Mesenchymal stem cell (in vitro differentiated cells and primary cell): ENCODE data around the gene PTPRQ.
A peak's percentile ranks its signal among the peaks of the same experiment; 100 is the strongest.

Experiments used
- DNase-seq: peaks from one replicate; pipeline ENCODE4 v3.0.0-alpha.2; 2013
- H2AFZ ChIP-seq: one replicate; pipeline ENCODE4 v1.6.1; 2013; ENCODE audit warnings: low read depth, mild to moderate bottlenecking, control low read depth, inconsistent platforms, low read length, moderate library complexity
- H2AK5ac ChIP-seq: 2 replicates; pipeline ENCODE4 v1.6.1; 2013; ENCODE audit warnings: low read length, moderate library complexity, mild to moderate bottlenecking, inconsistent platforms; ENCODE audit not compliant: severe bottlenecking
- H2BK120ac ChIP-seq: one replicate; pipeline ENCODE4 v1.6.1; 2013; ENCODE audit warnings: low read depth, mild to moderate bottlenecking, inconsistent platforms, low read length, moderate library complexity
- H2BK12ac ChIP-seq, 2 experiments: one replicate each; pipeline ENCODE4 v1.6.1; 2013; ENCODE audit warnings: inconsistent platforms in 2 of 2, low read length in 2 of 2, mild to moderate bottlenecking in 2 of 2, moderate library complexity in 2 of 2, control low read depth in 1 of 2
- H2BK15ac ChIP-seq: one replicate; pipeline ENCODE4 v1.6.1; 2013; ENCODE audit warnings: mild to moderate bottlenecking, low read depth, inconsistent platforms; ENCODE audit not compliant: poor library complexity, severe bottlenecking
- H2BK5ac ChIP-seq: 2 replicates; pipeline ENCODE4 v1.6.1; 2013; ENCODE audit warnings: low read depth, mild to moderate bottlenecking, low read length, control low read depth, inconsistent platforms; ENCODE audit not compliant: poor library complexity, severe bottlenecking
- H3K14ac ChIP-seq, 2 experiments: one replicate each; pipeline ENCODE4 v1.6.1; 2013; ENCODE audit warnings: inconsistent platforms in 2 of 2, low read length in 2 of 2, control low read depth in 1 of 2, mild to moderate bottlenecking in 1 of 2, moderate library complexity in 1 of 2
- H3K18ac ChIP-seq, 2 experiments: one replicate each; pipeline ENCODE4 v1.6.1; 2013; ENCODE audit warnings: inconsistent platforms in 2 of 2, low read length in 2 of 2, control low read depth in 1 of 2, low read depth in 1 of 2, mild to moderate bottlenecking in 1 of 2
- H3K23ac ChIP-seq, 2 experiments: one replicate each; pipeline ENCODE4 v1.6.1; 2013; ENCODE audit warnings: inconsistent platforms in 2 of 2, low read length in 2 of 2, mild to moderate bottlenecking in 2 of 2, moderate library complexity in 2 of 2, control low read depth in 1 of 2
- H3K27ac ChIP-seq: 2 replicates; pipeline ENCODE4 v1.5.1; 2013; ENCODE audit warnings: mild to moderate bottlenecking, moderate library complexity, low read length, control low read depth, inconsistent platforms; ENCODE audit not compliant: poor library complexity, severe bottlenecking
- H3K27me3 ChIP-seq, 2 experiments: 2 replicates each; pipeline versions ENCODE4 v1.6.1 to v1.7.0; 2013; ENCODE audit warnings: low read length in 2 of 2, mild to moderate bottlenecking in 2 of 2, moderate library complexity in 2 of 2, control low read depth in 1 of 2, inconsistent platforms in 1 of 2; ENCODE audit not compliant: control insufficient read depth in 1 of 2, insufficient read depth in 1 of 2
- H3K36me3 ChIP-seq, 2 experiments: 2 replicates each; pipeline versions ENCODE4 v1.6.1 to v1.7.0; 2013; ENCODE audit warnings: low read length in 2 of 2, control low read depth in 1 of 2, inconsistent platforms in 1 of 2, low read depth in 1 of 2, mild to moderate bottlenecking in 1 of 2; ENCODE audit not compliant: insufficient read depth in 2 of 2, control insufficient read depth in 1 of 2
- H3K4ac ChIP-seq, 2 experiments: one replicate each; pipeline ENCODE4 v1.6.1; 2013; ENCODE audit warnings: inconsistent platforms in 2 of 2, low read length in 2 of 2, mild to moderate bottlenecking in 2 of 2, moderate library complexity in 2 of 2, control low read depth in 1 of 2, low read depth in 1 of 2
- H3K4me1 ChIP-seq: 2 replicates; pipeline ENCODE4 v1.6.1; 2013; ENCODE audit warnings: low read depth, low read length, control low read depth; ENCODE audit not compliant: control insufficient read depth, insufficient read depth
- H3K4me2 ChIP-seq: 2 replicates; pipeline ENCODE4 v1.6.1; 2013; ENCODE audit warnings: low read length, mild to moderate bottlenecking, inconsistent platforms; ENCODE audit not compliant: poor library complexity, severe bottlenecking
- H3K4me3 ChIP-seq, 2 experiments: 2 replicates each; pipeline versions ENCODE4 v1.5.1 to v1.7.0; 2013; ENCODE audit warnings: low read length in 2 of 2, mild to moderate bottlenecking in 2 of 2, control low read depth in 1 of 2, low read depth in 1 of 2; ENCODE audit not compliant: insufficient read depth in 1 of 2
- H3K79me1 ChIP-seq: replicated peaks from 2 replicates; pipeline ENCODE4 v1.6.1; 2013; ENCODE audit warnings: mild to moderate bottlenecking, control low read depth, low read length, inconsistent platforms; ENCODE audit not compliant: poor library complexity, severe bottlenecking
- H3K9ac ChIP-seq: 2 replicates; pipeline ENCODE4 v1.7.0; 2013; ENCODE audit warnings: mild to moderate bottlenecking, low read length, moderate library complexity
- H3K9me3 ChIP-seq: 2 replicates; pipeline ENCODE4 v1.7.0; 2013; ENCODE audit warnings: mild to moderate bottlenecking, low read length; ENCODE audit not compliant: control insufficient read depth
- H4K8ac ChIP-seq: one replicate; pipeline ENCODE4 v1.6.1; 2013; ENCODE audit warnings: inconsistent platforms, mild to moderate bottlenecking, low read length, moderate library complexity
- H4K91ac ChIP-seq: one replicate; pipeline ENCODE4 v1.6.1; 2013; ENCODE audit warnings: mild to moderate bottlenecking, low read length, inconsistent platforms
- WGBS: methylation state at CpG from one replicate; pipeline ENCODE4 v1.1.7; 2013; ENCODE audit warnings: mixed read lengths; 5-methylcytosine and 5-hydroxymethylcytosine counted together

The PTPRQ gene

DNA sequence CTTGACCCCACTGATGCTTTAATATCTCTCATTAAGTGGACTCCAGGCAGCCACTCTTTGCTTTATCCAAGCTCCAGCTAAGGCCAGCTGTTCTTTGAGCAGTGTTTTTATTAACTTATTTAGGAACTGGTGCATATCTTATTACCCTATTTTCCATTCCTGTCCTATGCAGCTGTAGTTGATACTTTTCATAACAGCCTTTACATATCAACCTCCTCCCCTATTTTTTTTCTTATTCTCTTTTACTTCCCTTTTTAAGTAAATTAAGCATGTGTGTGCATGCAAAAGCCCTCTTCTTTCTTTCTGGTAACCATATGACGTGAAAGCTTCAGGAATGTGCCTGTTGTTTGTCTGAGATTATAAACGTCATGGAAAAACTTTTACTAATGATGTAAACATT is 121.2 kb downstream of the PTPRQ start:
- H3K14ac ChIP-seq = no peak overlapping the region
- H2AK5ac ChIP-seq = no peak overlapping the region
- H3K9ac ChIP-seq = no peak overlapping the region
- DNase-seq = peak; percentile 42
- no peak overlapping the region for H2AFZ ChIP-seq
- H2BK120ac ChIP-seq = no peak overlapping the region
- no peak overlapping the region for H3K4me3 ChIP-seq
- no peak overlapping the region for H2BK15ac ChIP-seq
- no peaks in the 10 kb centered on the region for H3K9me3 ChIP-seq
- no peak overlapping the region for H3K23ac ChIP-seq
- no peak overlapping the region for H3K18ac ChIP-seq
- no peak overlapping the region for H3K27ac ChIP-seq
- H3K79me1 ChIP-seq = no peaks in the 10 kb centered on the region
- no peak overlapping the region for H4K91ac ChIP-seq
- H2BK5ac ChIP-seq = no peak overlapping the region
- H2BK12ac ChIP-seq = no peak overlapping the region
- H3K4me1 ChIP-seq = no peaks in the 10 kb centered on the region
- H3K27me3 ChIP-seq = no peaks in the 10 kb centered on the region
- H3K4ac ChIP-seq = no peak overlapping the region
- no CpG with 5 or more reads among the region's 2 CpGs for WGBS
- H3K4me2 ChIP-seq = no peak overlapping the region
- no peaks in the 10 kb centered on the region for H3K36me3 ChIP-seq
- H4K8ac ChIP-seq = no peak overlapping the region

- Histone ChIP-seq H2AFZ (no peak overlapping the region), H2BK120ac (no peak overlapping the region), H4K91ac (no peak overlapping the region), H3K4me2 (no peak overlapping the region), H2BK15ac (no peak overlapping the region), H3K4ac (no peak overlapping the region), H2AK5ac (no peak overlapping the region), H4K8ac (no peak overlapping the region), H3K18ac (no peak overlapping the region), H3K23ac (no peak overlapping the region), H3K27me3 (no peaks in the 10 kb centered on the region), H2BK12ac (no peak overlapping the region), H3K9me3 (no peaks in the 10 kb centered on the region), H3K27ac (no peak overlapping the region), H3K36me3 (no peaks in the 10 kb centered on the region), H2BK5ac (no peak overlapping the region), H3K79me1 (no peaks in the 10 kb centered on the region), H3K9ac (no peak overlapping the region), H3K14ac (no peak overlapping the region), H3K4me1 (no peaks in the 10 kb centered on the region), H3K4me3 (no peak overlapping the region)
- peak; percentile 69 for DNase-seq
These were observed 123.4 kb downstream of the PTPRQ start for GRCh38 chr12:80567401-80567800.

DNA sequence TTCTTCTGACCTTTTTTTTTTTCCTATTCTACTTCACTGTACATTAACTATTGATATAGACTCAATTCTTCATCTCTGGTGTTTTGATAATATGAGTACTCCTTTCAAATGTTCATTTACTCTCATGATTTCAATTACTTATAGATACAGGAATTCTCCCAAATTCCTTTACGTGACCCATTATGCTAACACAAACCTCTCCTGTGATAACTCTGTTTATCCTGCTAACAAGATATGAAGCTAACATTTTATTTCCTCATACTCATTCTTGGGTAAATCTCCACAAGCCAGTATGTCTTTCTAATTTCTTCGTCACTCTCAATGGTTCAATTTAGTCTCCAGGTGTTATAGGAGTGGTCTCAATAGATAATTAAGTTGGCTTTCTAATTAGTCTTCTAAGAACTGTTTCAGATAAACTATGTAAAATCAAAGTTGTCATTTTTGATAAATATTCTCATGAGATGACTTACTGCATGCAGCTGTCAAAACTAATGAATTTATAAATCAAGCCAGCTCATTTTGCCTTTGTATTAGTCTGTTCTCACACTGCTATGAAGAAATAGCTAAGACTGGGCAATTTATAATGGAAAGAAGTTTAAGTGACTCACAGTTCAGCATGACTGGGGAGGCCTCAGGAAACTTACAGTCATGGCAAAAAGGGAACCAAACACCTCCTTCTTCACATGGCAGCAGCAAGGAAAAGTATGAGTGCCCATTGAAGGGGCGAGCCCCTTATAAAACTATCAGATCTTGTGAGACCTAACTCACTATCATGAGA is 132.8 kb downstream of the PTPRQ start:
- Histone ChIP-seq H3K23ac (no peak overlapping the region), H3K4me1 (peaks cover 2% of the 10 kb centered on the region), H2BK5ac (no peak overlapping the region), H3K36me3 (no peaks in the 10 kb centered on the region), H2AK5ac (no peak overlapping the region), H2BK120ac (no peak overlapping the region), H4K8ac (no peak overlapping the region), H4K91ac (no peak overlapping the region), H3K4me2 (no peak overlapping the region), H3K18ac (no peak overlapping the region), H3K27ac (no peak overlapping the region), H2AFZ (no peak overlapping the region), H3K9me3 (no peaks in the 10 kb centered on the region), H3K9ac (no peak overlapping the region), H3K4ac (no peak overlapping the region), H3K4me3 (no peak overlapping the region), H2BK15ac (no peak overlapping the region), H3K14ac (no peak overlapping the region), H2BK12ac (no peak overlapping the region), H3K27me3 (no peaks in the 10 kb centered on the region), H3K79me1 (no peaks in the 10 kb centered on the region)
- no peak for DNase-seq
- 84% methylated on average over 2 of the region's 3 CpGs for WGBS

GRCh38 chr12:80580254-80580653 is 136.2 kb downstream of the PTPRQ start:
- H3K4me2 ChIP-seq = no peak overlapping the region
- no peak overlapping the region for H4K91ac ChIP-seq
- no peaks in the 10 kb centered on the region for H3K36me3 ChIP-seq
- peak overlapping the region; percentile 96 for H3K27ac ChIP-seq
- H2AFZ ChIP-seq = no peak overlapping the region
- no peak overlapping the region for H3K23ac ChIP-seq
- H2AK5ac ChIP-seq = no peak overlapping the region
- no peak overlapping the region for H2BK15ac ChIP-seq
- H3K27me3 ChIP-seq = no peaks in the 10 kb centered on the region
- peak; percentile 82 for DNase-seq
- peak overlapping the region; percentile 70 for H3K9ac ChIP-seq
- H2BK5ac ChIP-seq = no peak overlapping the region
- H3K4ac ChIP-seq = no peak overlapping the region
- no peaks in the 10 kb centered on the region for H3K9me3 ChIP-seq
- no peak overlapping the region for H3K14ac ChIP-seq
- H3K18ac ChIP-seq = no peak overlapping the region
- H3K4me3 ChIP-seq = no peak overlapping the region
- H4K8ac ChIP-seq = no peak overlapping the region
- no peak overlapping the region for H2BK12ac ChIP-seq
- H3K4me1 ChIP-seq = peaks cover 2% of the 10 kb centered on the region
- H3K79me1 ChIP-seq = no peaks in the 10 kb centered on the region
- 5% methylated on average over 1 of the region's 1 CpG for WGBS
- no peak overlapping the region for H2BK120ac ChIP-seq
